OCI-LY7 (cell line): Measurements from ENCODE around the gene PPP1R12C. TPM values are rescaled to one million over a fixed set of nuclear protein-coding genes. Genes with fewer than 3 reads are reported as not detected.

ENCODE experiments used
- BruUV-seq: library from RNA; stranded (reverse); fragments of 400-500 nt; replicated peaks from 2 replicates; lab custom pipeline; 2021; lab: Mats Ljungman, UMichigan
- CTCF ChIA-PET: fragments of 300-600 bp; sonication (Branson Sonifier 250); formaldehyde crosslinking; loops from one replicate; lab custom pipeline; 2022; ENCODE audit warnings: antibody characterized with exemption; ENCODE audit not compliant: unreplicated experiment; lab: Charles Lee
- POLR2A ChIA-PET: fragments of 300-600 bp; sonication (Branson Sonifier 250); formaldehyde crosslinking; loops from one replicate; lab custom pipeline; 2022; ENCODE audit warnings: antibody characterized with exemption; lab: Charles Lee
- DNase-seq: peaks from one replicate; pipeline ENCODE4 v3.0.0-alpha.2; 2015; ENCODE audit warnings: low spot score
- H2AFZ ChIP-seq: fragments of 200-600 bp; sonication (generic), shearing (Covaris generic); 2 replicates; pipeline ENCODE4 v1.6.1; 2014; ENCODE audit warnings: mild to moderate bottlenecking, antibody characterized with exemption, low read length, moderate library complexity
- H3K27ac ChIP-seq: fragments of 200-600 bp; sonication (generic); 2 replicates; pipeline ENCODE4 v1.5.1; 2014; ENCODE audit warnings: mixed run types, low read depth, mild to moderate bottlenecking, moderate library complexity, low read length, inconsistent platforms; ENCODE audit not compliant: poor library complexity, severe bottlenecking
- H3K36me3 ChIP-seq: fragments of 200-600 bp; sonication (generic); 2 replicates; pipeline ENCODE4 v1.6.1; 2014; ENCODE audit warnings: mild to moderate bottlenecking, antibody characterized with exemption, low read length, moderate library complexity, mixed read lengths; ENCODE audit not compliant: insufficient read depth
- H3K4me1 ChIP-seq: fragments of 200-600 bp; sonication (generic); 2 replicates; pipeline ENCODE4 v1.5.1; 2014; ENCODE audit warnings: mild to moderate bottlenecking, low read length; ENCODE audit not compliant: insufficient read depth, poor library complexity, severe bottlenecking
- H3K4me2 ChIP-seq: fragments of 200-600 bp; sonication (generic); 2 replicates; pipeline ENCODE4 v1.6.1; 2014; ENCODE audit warnings: mild to moderate bottlenecking, low read length
- H3K4me3 ChIP-seq: fragments of 200-600 bp; sonication (generic); 2 replicates; pipeline ENCODE4 v1.5.1; 2014; ENCODE audit warnings: mild to moderate bottlenecking, low read depth, low read length; ENCODE audit not compliant: poor library complexity, severe bottlenecking
- H3K79me2 ChIP-seq: fragments of 200-600 bp; sonication (generic); 2 replicates; pipeline ENCODE4 v1.6.1; 2016; ENCODE audit warnings: low read depth, mild to moderate bottlenecking, low read length, moderate library complexity, mixed read lengths; ENCODE audit not compliant: insufficient read depth
- H3K9me2 ChIP-seq: fragments of 200-600 bp; sonication (generic); 2 replicates; pipeline ENCODE4 v1.6.1; 2016; ENCODE audit warnings: mild to moderate bottlenecking, low read length, mixed read lengths; ENCODE audit not compliant: insufficient read depth
- H3K9me3 ChIP-seq: fragments of 200-600 bp; sonication (generic); 2 replicates; pipeline ENCODE4 v1.6.1; 2014; ENCODE audit warnings: mild to moderate bottlenecking, mixed run types, low read length, mixed read lengths
- H4K20me1 ChIP-seq: fragments of 200-600 bp; sonication (generic); 2 replicates; pipeline ENCODE4 v1.6.1; 2014; ENCODE audit warnings: mild to moderate bottlenecking, antibody characterized with exemption, low read length, moderate library complexity, mixed read lengths; ENCODE audit not compliant: insufficient read depth
- CTCF ChIP-seq: fragments of 200-600 bp; sonication (generic); conservative IDR thresholded peaks from 2 replicates; pipeline ENCODE4 v1.5.1; 2014; ENCODE audit warnings: mild to moderate bottlenecking, antibody characterized with exemption, low read length, moderate library complexity, mixed read lengths
- EZH2phosphoT487 ChIP-seq: fragments of 200-600 bp; sonication (generic); IDR thresholded peaks from 2 replicates; pipeline ENCODE4 v1.6.1; 2018; ENCODE audit warnings: low read depth, borderline replicate concordance, mild to moderate bottlenecking, mixed run types, antibody characterized with exemption, low read length, moderate library complexity, mixed read lengths
- intact Hi-C: fragments of 100-400 bp; cut with micrococcal nuclease; formaldehyde crosslinking; loops from one replicate; pipeline ENCODE4 v1.10.0; 2022; ENCODE audit not compliant: unreplicated experiment
- total RNA-seq, 2 experiments: library from RNA; depleted of rRNA in 1 of 2; stranded (reverse); fragments of >200 nt in 1 of 2; shearing (Covaris generic) in 1 of 2; gene quantifications; 2 replicates each; pipeline ENCODE4 v1.2.3, GENCODE V29; 2014 to 2022

The PPP1R12C gene
- total RNA-seq, 2 experiments from 2014 or later: 177 to 211 TPM

- no peak for TF ChIP-seq CTCF
- TF ChIP-seq EZH2phosphoT487: no peak
- no peaks in the 10 kb centered on the region for H3K9me2 ChIP-seq
- H3K4me2 ChIP-seq: peak overlapping the region; percentile 39
- no peaks in the 10 kb centered on the region for H3K36me3 ChIP-seq
- H4K20me1 ChIP-seq: no peaks in the 10 kb centered on the region
- no TSS peak for BruUV-seq
- POLR2A ChIA-PET: no interaction called here
- H3K27ac ChIP-seq: no peak overlapping the region
- CTCF ChIA-PET: no interaction called here
- no peak for DNase-seq
- no peak overlapping the region for H2AFZ ChIP-seq
- H3K4me3 ChIP-seq: no peak overlapping the region
- no peaks in the 10 kb centered on the region for H3K79me2 ChIP-seq
- intact Hi-C loops: loop anchor here (1.0 kb wide), 1 partner anchor 19 kb away; no protein-coding TSS in a partner anchor
- peaks cover 23% of the 10 kb centered on the region for H3K4me1 ChIP-seq
- H3K9me3 ChIP-seq: no peaks in the 10 kb centered on the region
Measured at GRCh38 chr19:55141696-55142095, 24.3 kb upstream of the PPP1R12C start.

- H3K4me1 ChIP-seq: peaks cover 45% of the 10 kb centered on the region
- H3K9me2 ChIP-seq: no peaks in the 10 kb centered on the region
- H3K4me2 ChIP-seq: no peak overlapping the region
- H3K9me3 ChIP-seq: no peaks in the 10 kb centered on the region
- no peak for DNase-seq
- no peaks in the 10 kb centered on the region for H3K36me3 ChIP-seq
- BruUV-seq: no TSS peak
- H4K20me1 ChIP-seq: no peaks in the 10 kb centered on the region
- no peaks in the 10 kb centered on the region for H3K79me2 ChIP-seq
- no peak overlapping the region for H2AFZ ChIP-seq
- no peak overlapping the region for H3K4me3 ChIP-seq
- H3K27ac ChIP-seq: no peak overlapping the region
- ChIA-PET CTCF (no interaction called here), POLR2A (no interaction called here)
- intact Hi-C loops: no loop called here
- no peak for TF ChIP-seq EZH2phosphoT487
- no peak for TF ChIP-seq CTCF
Measured at GRCh38 chr19:55137915-55138314, 20.5 kb upstream of the PPP1R12C start.

DNA sequence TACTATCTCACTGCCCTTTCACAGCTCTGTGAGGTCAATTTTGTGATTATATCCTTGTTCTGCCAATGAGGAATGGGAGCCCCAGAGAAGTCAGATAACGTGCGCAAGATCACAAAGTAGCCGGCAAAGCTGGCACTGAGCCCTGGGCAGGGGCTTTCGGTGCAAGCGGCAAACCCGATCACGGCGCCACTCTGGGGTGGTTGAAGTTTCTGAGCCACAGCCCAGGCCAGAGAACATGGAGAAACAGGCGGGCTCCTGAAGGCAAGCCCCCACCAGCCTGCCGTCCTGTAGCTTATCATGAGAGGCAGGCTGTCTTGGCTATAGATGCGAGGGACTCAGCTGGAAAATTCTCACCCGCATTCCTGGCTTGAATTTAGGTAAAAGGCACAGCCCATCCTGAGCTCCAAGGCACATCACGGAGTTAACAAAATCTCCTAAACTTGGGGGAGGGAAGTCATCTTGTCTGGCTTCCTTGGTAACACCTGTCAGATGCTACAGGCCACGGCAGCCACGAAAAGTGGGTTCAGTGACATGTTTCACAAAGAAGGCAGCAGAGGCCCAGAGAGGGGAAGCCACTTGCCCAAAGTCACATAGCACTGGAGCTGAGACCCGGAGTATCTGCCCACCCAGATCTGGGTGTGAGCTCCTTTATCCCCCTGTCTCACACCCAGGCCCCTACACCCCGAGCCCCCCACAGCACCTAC lies 19.1 kb upstream of the PPP1R12C start:
- H3K27ac ChIP-seq: no peak overlapping the region
- no peak overlapping the region for H3K4me3 ChIP-seq
- POLR2A ChIA-PET: interaction anchor here (0.6 kb wide), 1 partner anchor 267 kb away, joined by 3 read pairs; no protein-coding TSS in a partner anchor
- peaks cover 49% of the 10 kb centered on the region for H3K4me1 ChIP-seq
- no peak overlapping the region for H2AFZ ChIP-seq
- H3K9me3 ChIP-seq: no peaks in the 10 kb centered on the region
- TF ChIP-seq CTCF: no peak
- TF ChIP-seq EZH2phosphoT487: no peak
- H3K4me2 ChIP-seq: no peak overlapping the region
- BruUV-seq: no TSS peak
- H3K36me3 ChIP-seq: no peaks in the 10 kb centered on the region
- H4K20me1 ChIP-seq: no peaks in the 10 kb centered on the region
- CTCF ChIA-PET: interaction anchor here (0.6 kb wide), 1 partner anchor 62 kb away, joined by 3 read pairs; no protein-coding TSS in a partner anchor
- intact Hi-C loops: no loop called here
- H3K79me2 ChIP-seq: no peaks in the 10 kb centered on the region
- DNase-seq: no peak
- no peaks in the 10 kb centered on the region for H3K9me2 ChIP-seq
